K562 (cell line): ENCODE data around the gene HNF4A. TPM values are rescaled to one million over a fixed set of nuclear protein-coding genes. Genes with fewer than 3 reads are reported as not detected.

Experiments
- ATAC-seq: fragments of 200-7000 bp; cut with Tn5 transposase; 3 replicates; pipeline ENCODE4 v1.9.1; 2020; ENCODE audit warnings: moderate library complexity
- BruUV-seq: library from RNA; stranded (reverse); fragments of 400-500 nt; replicated peaks from 2 replicates; lab custom pipeline; 2021; lab: Mats Ljungman, UMichigan
- CTCF ChIA-PET: fragments of 300-600 bp; formaldehyde crosslinking; extraction: SDS; loops from one replicate; lab custom pipeline; 2021; ENCODE audit warnings: low intra/inter-chr PET ratio; lab: Yijun Ruan, JAX
- POLR2A ChIA-PET: fragments of 300-600, 350-650 bp; sonication (Branson Sonifier 250); formaldehyde crosslinking; extraction: SDS; loops from one replicate; lab custom pipeline; 2021; ENCODE audit warnings: antibody characterized with exemption, inconsistent platforms; lab: Yijun Ruan, JAX
- DNase-seq, 4 experiments: peaks; one replicate each; pipeline versions ENCODE4 v3.0.0 to v3.0.0-alpha.2; 2011 to 2018; ENCODE audit warnings: low spot score in 3 of 4, mixed read lengths in 3 of 4; ENCODE audit errors: extremely low read depth in 1 of 4
- FAIRE-seq: peaks from 2 replicates; lab custom pipeline; 2011; peaks lifted over from hg19 to GRCh38; lab: Jason Lieb, UNC
- H2AFZ ChIP-seq: 2 replicates; pipeline ENCODE4 v1.6.0; 2011; ENCODE audit warnings: low read depth, low read length, control low read depth, inconsistent platforms
- H3K27ac ChIP-seq: fragments of 200-600 bp; 3 replicates; pipeline ENCODE4 v1.8.0; 2011; ENCODE audit warnings: low read depth, mild to moderate bottlenecking, control low read depth, inconsistent platforms, low read length, moderate library complexity, mixed read lengths; ENCODE audit errors: extremely low read depth
- H3K27me3 ChIP-seq, 2 experiments: fragments of 300-600 bp in 1 of 2; 2 replicates in 1 of 2; 3 replicates in 1 of 2; pipeline versions ENCODE4 v1.6.0 to v1.8.0; 2011; ENCODE audit warnings: inconsistent platforms in 2 of 2, low read length in 2 of 2, mild to moderate bottlenecking in 1 of 2, mixed read lengths in 1 of 2, moderate library complexity in 1 of 2; ENCODE audit not compliant: control insufficient read depth in 2 of 2, insufficient read depth in 2 of 2
- H3K36me3 ChIP-seq: fragments of 300-600 bp; 3 replicates; pipeline ENCODE4 v1.8.0; 2011; ENCODE audit warnings: mild to moderate bottlenecking, low read length, inconsistent platforms; ENCODE audit not compliant: control insufficient read depth, insufficient read depth
- H3K4me1 ChIP-seq, 2 experiments: fragments of 200-600 bp in 1 of 2; replicated peaks in 1 of 2; 2 replicates in 1 of 2; 3 replicates in 1 of 2; pipeline versions ENCODE4 v1.5.1 to v1.8.0; 2011; ENCODE audit warnings: inconsistent platforms in 2 of 2, low read length in 2 of 2, mild to moderate bottlenecking in 1 of 2, mixed read lengths in 1 of 2, moderate library complexity in 1 of 2; ENCODE audit not compliant: control insufficient read depth in 2 of 2, insufficient read depth in 2 of 2
- H3K4me2 ChIP-seq: 2 replicates; pipeline ENCODE4 v1.6.1; 2011; ENCODE audit warnings: low read length, control low read depth, inconsistent platforms, mixed read lengths; ENCODE audit not compliant: insufficient read depth
- H3K4me3 ChIP-seq: fragments of 200-600 bp; sonication (generic), shearing (Covaris generic); 2 replicates; pipeline ENCODE4 v1.5.1; 2016; ENCODE audit warnings: control low read depth, inconsistent platforms
- H3K79me2 ChIP-seq: fragments of 200-600 bp; 3 replicates; pipeline ENCODE4 v1.8.0; 2011; ENCODE audit warnings: low read length, inconsistent platforms; ENCODE audit not compliant: control insufficient read depth, insufficient read depth
- H3K9ac ChIP-seq, 2 experiments: 2 replicates each; pipeline versions ENCODE4 v1.6.0 to v1.6.1; 2011; ENCODE audit warnings: low read depth in 2 of 2, low read length in 2 of 2, control low read depth in 1 of 2, inconsistent platforms in 1 of 2, mild to moderate bottlenecking in 1 of 2, mixed read lengths in 1 of 2; ENCODE audit not compliant: insufficient read depth in 1 of 2
- H3K9me1 ChIP-seq: one replicate; pipeline ENCODE4 v1.6.0; 2011; ENCODE audit warnings: inconsistent platforms, mild to moderate bottlenecking, low read length, moderate library complexity; ENCODE audit not compliant: control insufficient read depth, insufficient read depth
- H3K9me3 ChIP-seq: replicated peaks from 2 replicates; pipeline ENCODE4 v1.5.1; 2011; ENCODE audit warnings: low read depth, low read length, inconsistent platforms; ENCODE audit not compliant: control insufficient read depth, insufficient read depth
- H4K20me1 ChIP-seq: replicated peaks from 2 replicates; pipeline ENCODE4 v1.6.1; 2011; ENCODE audit warnings: low read length, inconsistent platforms, mixed read lengths; ENCODE audit not compliant: control insufficient read depth, insufficient read depth
- ARNT ChIP-seq, 2 experiments: fragments of 450-650 bp; IDR thresholded peaks; 2 replicates each; pipeline ENCODE4 v1.6.1; 2016; ENCODE audit warnings: mild to moderate bottlenecking in 1 of 2
- FOXJ2 ChIP-seq: fragments of 200-800 bp; sonication (Bioruptor generic); IDR thresholded peaks from 2 replicates; pipeline ENCODE4 v1.6.1; 2016; ENCODE audit warnings: missing genetic modification characterization, missing compliant biosample characterization
- JUND ChIP-seq, 2 experiments: IDR thresholded peaks; 2 replicates in 1 of 2; 3 replicates in 1 of 2; pipeline ENCODE4 v1.6.1; 2011; ENCODE audit warnings: borderline replicate concordance in 2 of 2, low read depth in 2 of 2, low read length in 2 of 2, improper control_type of control experiment in 1 of 2, missing biosample characterization in 1 of 2, missing genetic modification characterization in 1 of 2, missing genetic modification reagents in 1 of 2
- SRSF3 ChIP-seq: fragments of 200-400 bp; formaldehyde crosslinking; IDR thresholded peaks from 2 replicates; pipeline ENCODE4 v1.6.1; 2016; ENCODE audit warnings: mild to moderate bottlenecking, low read length, moderate library complexity; ENCODE audit not compliant: insufficient read depth
- ZNF518B ChIP-seq: fragments of 250-450 bp; sonication (Bioruptor Pico); IDR thresholded peaks from 2 replicates; pipeline ENCODE4 v1.5.0; 2021; ENCODE audit warnings: mild to moderate bottlenecking, moderate library complexity
- ZNF696 ChIP-seq: fragments of 250-450 bp; sonication (Bioruptor Pico); conservative IDR thresholded peaks from 2 replicates; pipeline ENCODE4 v1.4.0; 2020; ENCODE audit warnings: mild to moderate bottlenecking, moderate library complexity
- ZNF740 ChIP-seq, 3 experiments: fragments of 200-800 bp in 1 of 3; sonication (Bioruptor generic) in 1 of 3; sonication (generic) in 1 of 3; formaldehyde crosslinking in 1 of 3; IDR thresholded peaks; 2 replicates each; pipeline versions ENCODE4 v1.6.1 to v1.8.0; 2016 to 2022; ENCODE audit warnings: mild to moderate bottlenecking in 2 of 3, missing compliant biosample characterization in 2 of 3, missing genetic modification characterization in 2 of 3, missing genetic modification reagents in 1 of 3
- WGBS: fragments of 100-300 bp; shearing (Covaris generic); methylation state at CpG from one replicate; pipeline ENCODE4 v1.1.6; 2016; ENCODE audit warnings: low coverage, mixed read lengths; ENCODE audit not compliant: insufficient coverage; ENCODE audit errors: missing lambda C conversion rate; 5-methylcytosine and 5-hydroxymethylcytosine counted together
- in situ Hi-C: fragments of 300-500 bp; cut with MboI; formaldehyde crosslinking; loops from 4 replicates; pipeline ENCODE4 v1.15.0; 2018; ENCODE audit warnings: inconsistent platforms, mixed read lengths
- intact Hi-C: fragments of 100-400 bp; cut with micrococcal nuclease; formaldehyde crosslinking; loops from 2 replicates; pipeline ENCODE4 v1.14.2; 2022
- polyA plus RNA-seq, 8 experiments: library from polyadenylated mRNA; depleted of rRNA in 4 of 8; stranded (reverse) in 5 of 8; unstranded in 3 of 8; fragments of >200 nt; fragmentation: Nextera tagmentation in 2 of 8; fragmentation: Illumina TruSeq in 1 of 8; extraction: Ambion mirVana in 2 of 8; extraction: Trizol in 1 of 8; gene quantifications; 2 replicates each; pipeline versions ENCODE4 v1.2.1 to v1.2.3, GENCODE V29; 2011 to 2014; ENCODE audit warnings: inconsistent platforms in 1 of 8, missing spikeins in 1 of 8
- total RNA-seq, 7 experiments: library from RNA; depleted of rRNA in 6 of 7; stranded (reverse); fragments of >200 nt in 6 of 7; fragmentation: Illumina TruSeq in 2 of 7; extraction: Trizol in 2 of 7; gene quantifications; 2 replicates each; pipeline versions ENCODE4 v1.2.1 to v1.2.3, GENCODE V29; 2011 to 2021; ENCODE audit warnings: low replicate concordance in 1 of 7
- TF ChIP-seq, protein P1 (sequence below): sonication (generic); formaldehyde crosslinking; IDR thresholded peaks from 2 replicates; pipeline ENCODE4 v1.8.1; 2023; ENCODE audit warnings: mild to moderate bottlenecking, missing genetic modification reagents
- TF ChIP-seq, protein P2 (sequence below): IDR thresholded peaks from 3 replicates; pipeline ENCODE4 v1.6.1; 2011; ENCODE audit warnings: borderline replicate concordance, mild to moderate bottlenecking; ENCODE audit not compliant: insufficient read length, insufficient read depth

Gene HNF4A
- total and polyA plus RNA-seq, 9 of the 15 experiments (the other 6 are each of a cell fraction or from before 2014, with no cell fraction given): 0.03 to 0.27 (median 0.08) TPM; not detected in 5

DNA sequence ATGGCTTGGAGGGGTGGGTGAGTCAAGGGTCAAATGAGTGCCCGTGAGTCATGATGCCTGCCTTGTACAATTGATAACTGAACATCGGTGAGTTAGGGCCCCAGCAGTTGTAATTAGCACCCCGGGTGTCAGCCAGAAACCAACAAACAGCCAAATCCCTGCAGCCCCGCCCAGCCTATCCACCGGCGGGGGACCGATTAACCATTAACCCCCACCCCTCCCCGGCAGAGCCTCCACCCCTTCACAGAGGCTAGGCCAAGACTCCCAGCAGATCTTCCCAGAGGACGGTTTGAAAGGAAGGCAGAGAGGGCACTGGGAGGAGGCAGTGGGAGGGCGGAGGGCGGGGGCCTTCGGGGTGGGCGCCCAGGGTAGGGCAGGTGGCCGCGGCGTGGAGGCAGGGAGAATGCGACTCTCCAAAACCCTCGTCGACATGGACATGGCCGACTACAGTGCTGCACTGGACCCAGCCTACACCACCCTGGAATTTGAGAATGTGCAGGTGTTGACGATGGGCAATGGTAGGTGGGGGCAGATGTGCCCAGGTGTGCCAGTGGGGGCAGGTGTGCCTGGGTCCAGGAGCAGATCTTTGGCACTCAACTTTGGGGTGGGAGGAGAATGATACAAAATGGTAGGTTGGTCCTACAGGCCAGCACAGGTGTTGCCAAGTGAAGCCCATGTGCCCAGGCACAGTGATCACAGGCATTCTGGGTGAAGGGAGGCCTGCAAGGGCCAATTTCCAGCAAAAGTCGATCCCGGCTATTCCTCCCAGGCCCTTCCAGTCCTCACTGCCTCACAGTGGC is 45.7 kb downstream of the HNF4A start:
- Histone ChIP-seq H3K27me3 (peaks cover 0 to 37% of the 10 kb centered on the region in 2 experiments; a peak in 3 of 5 replicates), H3K9me3 (no peaks in the 10 kb centered on the region), H3K9ac (no peak overlapping the region), H3K4me3 (no peak overlapping the region), H3K36me3 (no peaks in the 10 kb centered on the region), H3K79me2 (no peaks in the 10 kb centered on the region), H3K9me1 (no peaks in the 10 kb centered on the region), H3K4me2 (no peak overlapping the region), H3K4me1 (peaks cover 0 to 15% of the 10 kb centered on the region in 2 experiments; a peak in 4 of 5 replicates), H4K20me1 (no peaks in the 10 kb centered on the region; the same call in 1 of the 2 replicates), H2AFZ (no peak overlapping the region), H3K27ac (no peak overlapping the region)
- no TSS peak for BruUV-seq
- in situ Hi-C loops: no loop called here
- ChIA-PET POLR2A (no interaction called here), CTCF (no interaction called here)
- DNase-seq: peak in 3 of 4 experiments; percentile 24 to 37 (median 35)
- intact Hi-C loops: no loop called here
- WGBS: 15% methylated on average over 10 of the region's 23 CpGs
- ATAC-seq: no peak
- no peak for FAIRE-seq
- TF ChIP-seq ARNT (IDR thresholded peaks at IDR 0.05) (no peak), SRSF3 (no peak), ZNF740 (CRISPR knock-in tag; IDR thresholded peaks at IDR 0.05) (no peak), ZNF740 (tag; IDR thresholded peaks at IDR 0.05) (no peak), JUND (IDR thresholded peaks at IDR 0.05; ENCODE audit: borderline replicate concordance, low read depth, low read length) (0 out of 2 replicates have a peak, but pooled peaks have one; percentile 13), JUND (tag; IDR thresholded peaks at IDR 0.05; ENCODE audit: borderline replicate concordance, low read depth, low read length) (no peak), FOXJ2 (no peak), ZNF518B (no peak), ZNF696 (no peak)
- TF ChIP-seq, protein P1, sequence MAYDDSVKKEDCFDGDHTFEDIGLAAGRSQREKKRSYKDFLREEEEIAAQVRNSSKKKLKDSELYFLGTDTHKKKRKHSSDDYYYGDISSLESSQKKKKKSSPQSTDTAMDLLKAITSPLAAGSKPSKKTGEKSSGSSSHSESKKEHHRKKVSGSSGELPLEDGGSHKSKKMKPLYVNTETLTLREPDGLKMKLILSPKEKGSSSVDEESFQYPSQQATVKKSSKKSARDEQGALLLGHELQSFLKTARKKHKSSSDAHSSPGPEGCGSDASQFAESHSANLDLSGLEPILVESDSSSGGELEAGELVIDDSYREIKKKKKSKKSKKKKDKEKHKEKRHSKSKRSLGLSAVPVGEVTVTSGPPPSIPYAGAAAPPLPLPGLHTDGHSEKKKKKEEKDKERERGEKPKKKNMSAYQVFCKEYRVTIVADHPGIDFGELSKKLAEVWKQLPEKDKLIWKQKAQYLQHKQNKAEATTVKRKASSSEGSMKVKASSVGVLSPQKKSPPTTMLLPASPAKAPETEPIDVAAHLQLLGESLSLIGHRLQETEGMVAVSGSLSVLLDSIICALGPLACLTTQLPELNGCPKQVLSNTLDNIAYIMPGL (CRISPR knock-in tag): no peak
- TF ChIP-seq, protein P2, sequence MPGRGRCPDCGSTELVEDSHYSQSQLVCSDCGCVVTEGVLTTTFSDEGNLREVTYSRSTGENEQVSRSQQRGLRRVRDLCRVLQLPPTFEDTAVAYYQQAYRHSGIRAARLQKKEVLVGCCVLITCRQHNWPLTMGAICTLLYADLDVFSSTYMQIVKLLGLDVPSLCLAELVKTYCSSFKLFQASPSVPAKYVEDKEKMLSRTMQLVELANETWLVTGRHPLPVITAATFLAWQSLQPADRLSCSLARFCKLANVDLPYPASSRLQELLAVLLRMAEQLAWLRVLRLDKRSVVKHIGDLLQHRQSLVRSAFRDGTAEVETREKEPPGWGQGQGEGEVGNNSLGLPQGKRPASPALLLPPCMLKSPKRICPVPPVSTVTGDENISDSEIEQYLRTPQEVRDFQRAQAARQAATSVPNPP: no peak
